ENCODE measurements around the gene ZNF787.
A peak's percentile ranks its signal among the peaks of the same experiment; 100 is the strongest.

Gene ZNF787

GRCh38 chr19:56140583-56141416 lies 19.7 kb upstream of the ZNF787 start, which contains the start of gene ZNF444:
TSS of gene ZNF444 (plus strand) at chr19:56141287. CDS start at chr19:56146912, 5,625 bp downstream.
- Histone ChIP-seq H3K36me3 (ENCODE audit: insufficient read depth) (no peaks in the 10 kb centered on the region), H3K4me3 (IDR thresholded peaks at IDR 0.05; ENCODE audit: insufficient read depth, low read depth, low read length) (no peak within 1 kb of the TSS), H3K4me2 (peak within 1 kb of the TSS; percentile 79), H3K79me2 (ENCODE audit: insufficient read depth, low read depth) (peaks cover 8% of the 10 kb centered on the region; the same call in 1 of the 2 replicates), H3K9ac (peak within 1 kb of the TSS; percentile 63), H3K27me3 (ENCODE audit: insufficient read depth, low read depth) (no peaks in the 10 kb centered on the region), H2AFZ (ENCODE audit: low read depth) (peak within 1 kb of the TSS; percentile 80), H4K20me1 (ENCODE audit: insufficient read depth) (no peaks in the 10 kb centered on the region), H3K27ac (peak within 1 kb of the TSS; percentile 77), H3K4me1 (ENCODE audit: low read depth, poor library complexity, severe bottlenecking) (peaks cover 19% of the 10 kb centered on the region)
- no peak for TF ChIP-seq CTCF (conservative IDR thresholded peaks at IDR 0.05; ENCODE audit: low read depth, low read length)

- Histone ChIP-seq H2AFZ (ENCODE audit: low read depth) (peak overlapping the region; percentile 80), H3K4me3 (IDR thresholded peaks at IDR 0.05; ENCODE audit: insufficient read depth, low read depth, low read length) (no peak overlapping the region), H3K36me3 (ENCODE audit: insufficient read depth) (no peaks in the 10 kb centered on the region), H3K79me2 (ENCODE audit: insufficient read depth, low read depth) (peaks cover 8% of the 10 kb centered on the region; the same call in 1 of the 2 replicates), H3K27me3 (ENCODE audit: insufficient read depth, low read depth) (no peaks in the 10 kb centered on the region), H4K20me1 (ENCODE audit: insufficient read depth) (no peaks in the 10 kb centered on the region), H3K4me1 (ENCODE audit: low read depth, poor library complexity, severe bottlenecking) (peaks cover 19% of the 10 kb centered on the region), H3K4me2 (peak overlapping the region; percentile 79), H3K27ac (peak overlapping the region; percentile 77), H3K9ac (peak overlapping the region; percentile 63; the same call in 1 of the 2 replicates)
- TF ChIP-seq CTCF (conservative IDR thresholded peaks at IDR 0.05; ENCODE audit: low read depth, low read length), result no peak
Observed at GRCh38 chr19:56139847-56140582, 18.9 kb upstream of the ZNF787 start.

GRCh38 chr19:56138069-56138468 lies 17.0 kb upstream of the ZNF787 start:
- no peak overlapping the region for H2AFZ ChIP-seq (ENCODE audit: low read depth)
- no peak overlapping the region for H3K4me2 ChIP-seq
- no peak overlapping the region for H3K9ac ChIP-seq
- H3K79me2 ChIP-seq (ENCODE audit: insufficient read depth, low read depth), result peaks cover 8% of the 10 kb centered on the region; the same call in 1 of the 2 replicates
- TF ChIP-seq CTCF (conservative IDR thresholded peaks at IDR 0.05; ENCODE audit: low read depth, low read length), result no peak
- no peaks in the 10 kb centered on the region for H3K27me3 ChIP-seq (ENCODE audit: insufficient read depth, low read depth)
- H3K4me1 ChIP-seq (ENCODE audit: low read depth, poor library complexity, severe bottlenecking), result peaks cover 19% of the 10 kb centered on the region
- H3K27ac ChIP-seq, result no peak overlapping the region
- H4K20me1 ChIP-seq (ENCODE audit: insufficient read depth), result no peaks in the 10 kb centered on the region
- H3K36me3 ChIP-seq (ENCODE audit: insufficient read depth), result no peaks in the 10 kb centered on the region
- H3K4me3 ChIP-seq (IDR thresholded peaks at IDR 0.05; ENCODE audit: insufficient read depth, low read depth, low read length), result no peak overlapping the region

GRCh38 chr19:56137405-56137804 lies 16.3 kb upstream of the ZNF787 start:
- Histone ChIP-seq H3K79me2 (ENCODE audit: insufficient read depth, low read depth) (peaks cover 7% of the 10 kb centered on the region; the same call in 1 of the 2 replicates), H3K9ac (no peak overlapping the region), H3K27ac (no peak overlapping the region), H3K36me3 (ENCODE audit: insufficient read depth) (no peaks in the 10 kb centered on the region), H2AFZ (ENCODE audit: low read depth) (no peak overlapping the region), H3K4me2 (no peak overlapping the region; the same call in 1 of the 2 replicates), H3K27me3 (ENCODE audit: insufficient read depth, low read depth) (no peaks in the 10 kb centered on the region), H4K20me1 (ENCODE audit: insufficient read depth) (no peaks in the 10 kb centered on the region), H3K4me3 (IDR thresholded peaks at IDR 0.05; ENCODE audit: insufficient read depth, low read depth, low read length) (no peak overlapping the region), H3K4me1 (ENCODE audit: low read depth, poor library complexity, severe bottlenecking) (peaks cover 19% of the 10 kb centered on the region)
- no peak for TF ChIP-seq CTCF (conservative IDR thresholded peaks at IDR 0.05; ENCODE audit: low read depth, low read length)
